ENCODE data around the gene NDFIP1.

The NDFIP1 gene

DNA sequence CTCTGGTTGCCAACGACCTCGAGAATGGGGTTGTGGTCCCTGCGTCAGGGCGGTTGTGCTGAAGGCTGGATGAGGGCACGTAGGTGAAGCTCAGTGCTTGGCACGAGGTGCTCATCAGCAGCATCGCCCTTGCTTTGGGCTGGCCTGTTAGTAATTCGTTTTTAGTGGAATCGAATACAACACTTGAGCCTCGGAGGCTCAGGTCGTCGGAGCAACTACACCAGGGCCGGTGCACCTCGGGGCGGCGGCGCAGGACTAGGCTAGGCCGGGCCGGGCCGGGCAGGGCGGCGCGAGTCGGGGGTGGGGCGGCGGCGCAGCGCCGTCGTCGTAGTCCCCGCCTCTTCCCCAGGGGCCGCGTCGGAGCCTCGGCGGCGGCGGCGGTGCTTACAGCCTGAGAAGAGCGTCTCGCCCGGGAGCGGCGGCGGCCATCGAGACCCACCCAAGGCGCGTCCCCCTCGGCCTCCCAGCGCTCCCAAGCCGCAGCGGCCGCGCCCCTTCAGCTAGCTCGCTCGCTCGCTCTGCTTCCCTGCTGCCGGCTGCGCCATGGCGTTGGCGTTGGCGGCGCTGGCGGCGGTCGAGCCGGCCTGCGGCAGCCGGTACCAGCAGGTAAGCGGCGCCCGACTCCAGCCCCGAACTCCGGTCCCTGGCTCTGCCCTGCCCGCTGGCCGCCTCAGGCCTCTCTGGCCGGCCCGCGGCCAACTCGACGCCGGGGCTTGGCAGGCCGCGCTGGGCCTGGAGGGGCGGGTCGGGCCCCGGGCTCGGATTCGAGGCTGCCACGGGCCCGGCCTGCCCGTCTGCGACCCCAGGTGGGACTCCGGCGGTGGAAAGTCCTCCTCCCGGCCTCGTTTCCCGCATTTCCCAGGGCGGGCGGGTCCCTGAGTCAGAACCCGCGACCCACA is at the start of gene NDFIP1:
Gene NDFIP1 (plus strand): TSS at position 348 of the 899 bp plus-strand sequence. CDS start 196 bp downstream, at position 544.
- peak within 1 kb of the TSS; percentile 96 for H3K9ac ChIP-seq (ENCODE audit: low read length)
- peak; percentile 93 for DNase-seq (ENCODE audit: low read depth)
- no peaks in the 10 kb centered on the region for H3K27me3 ChIP-seq (replicated peaks; ENCODE audit: control insufficient read depth, insufficient read depth, low read length)
- peaks cover 44% of the 10 kb centered on the region for H3K4me1 ChIP-seq (ENCODE audit: control insufficient read depth, insufficient read depth, low read length)
- no peaks in the 10 kb centered on the region for H3K9me3 ChIP-seq (ENCODE audit: control insufficient read depth, low read length)
- peak within 1 kb of the TSS; percentile 99 for H3K4me3 ChIP-seq (ENCODE audit: low read length)
- H3K36me3 ChIP-seq (ENCODE audit: control insufficient read depth, insufficient read depth, low read length, severe bottlenecking): no peaks in the 10 kb centered on the region

DNA sequence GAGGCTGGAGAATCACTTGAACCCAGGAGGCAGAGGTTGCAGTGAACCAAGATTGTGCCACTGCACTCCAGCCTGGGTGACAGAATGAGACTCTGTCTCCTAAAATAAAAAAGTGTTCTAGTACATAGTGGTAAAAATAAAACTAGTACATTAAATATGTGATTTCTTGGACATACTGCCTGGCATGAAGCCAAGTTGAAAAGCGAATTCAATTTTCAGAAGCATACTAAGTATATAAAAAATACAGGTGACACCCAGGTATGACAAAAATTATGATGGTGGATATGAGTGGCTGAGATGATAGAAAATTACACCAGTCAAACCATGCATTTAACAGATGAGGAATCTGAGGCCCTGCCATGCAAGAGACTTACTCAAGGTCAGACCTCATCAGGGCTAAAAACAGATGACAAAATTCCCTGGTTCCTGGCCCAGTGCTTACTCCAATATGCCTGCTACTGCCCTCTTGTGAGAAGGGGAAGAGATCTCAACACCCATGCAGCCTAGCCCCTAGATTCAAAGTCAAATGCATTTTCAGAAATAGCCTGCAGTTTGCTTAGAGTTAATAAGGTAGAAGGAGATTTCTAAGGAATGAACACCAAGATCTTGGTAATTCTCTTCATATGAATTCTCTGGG is 49.2 kb upstream of the NDFIP1 start:
- Histone ChIP-seq H3K4me1 (ENCODE audit: control insufficient read depth, insufficient read depth, low read length) (peaks cover 59% of the 10 kb centered on the region), H3K9ac (ENCODE audit: low read length) (no peak overlapping the region), H3K9me3 (ENCODE audit: control insufficient read depth, low read length) (no peaks in the 10 kb centered on the region), H3K36me3 (ENCODE audit: control insufficient read depth, insufficient read depth, low read length, severe bottlenecking) (no peaks in the 10 kb centered on the region), H3K27me3 (replicated peaks; ENCODE audit: control insufficient read depth, insufficient read depth, low read length) (no peaks in the 10 kb centered on the region), H3K4me3 (ENCODE audit: low read length) (no peak overlapping the region)
- no peak for DNase-seq (ENCODE audit: low read depth)

DNA sequence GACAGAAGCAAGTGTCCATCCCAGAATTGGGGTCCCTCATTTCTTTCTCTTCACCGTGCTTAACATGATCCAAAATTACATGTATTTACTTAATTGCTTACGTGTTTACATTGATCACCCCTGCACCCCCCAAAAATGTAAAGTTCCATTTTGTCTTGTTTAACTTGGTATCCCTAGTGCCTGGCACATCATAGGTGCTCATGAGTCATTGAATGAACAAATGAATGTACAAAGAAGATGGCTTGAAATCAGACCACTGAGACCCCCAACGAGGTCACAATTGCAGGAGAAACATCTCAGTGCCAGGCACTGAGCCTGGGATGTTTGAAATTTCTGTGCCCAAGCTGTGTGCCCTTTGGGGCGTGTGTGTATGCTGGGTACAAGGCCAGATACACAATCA is 45.2 kb upstream of the NDFIP1 start:
- Histone ChIP-seq H3K27me3 (replicated peaks; ENCODE audit: control insufficient read depth, insufficient read depth, low read length) (no peaks in the 10 kb centered on the region), H3K9me3 (ENCODE audit: control insufficient read depth, low read length) (no peaks in the 10 kb centered on the region), H3K4me1 (ENCODE audit: control insufficient read depth, insufficient read depth, low read length) (peaks cover 35% of the 10 kb centered on the region), H3K9ac (ENCODE audit: low read length) (peak overlapping the region; percentile 7), H3K36me3 (ENCODE audit: control insufficient read depth, insufficient read depth, low read length, severe bottlenecking) (no peaks in the 10 kb centered on the region), H3K4me3 (ENCODE audit: low read length) (peak overlapping the region; percentile 14)
- DNase-seq (ENCODE audit: low read depth): no peak

- no peaks in the 10 kb centered on the region for H3K9me3 ChIP-seq (ENCODE audit: control insufficient read depth, low read length)
- peak; percentile 29 for DNase-seq (ENCODE audit: low read depth)
- H3K4me1 ChIP-seq (ENCODE audit: control insufficient read depth, insufficient read depth, low read length): peaks cover 30% of the 10 kb centered on the region
- peak overlapping the region; percentile 14 for H3K4me3 ChIP-seq (ENCODE audit: low read length)
- no peaks in the 10 kb centered on the region for H3K27me3 ChIP-seq (replicated peaks; ENCODE audit: control insufficient read depth, insufficient read depth, low read length)
- H3K36me3 ChIP-seq (ENCODE audit: control insufficient read depth, insufficient read depth, low read length, severe bottlenecking): no peaks in the 10 kb centered on the region
- H3K9ac ChIP-seq (ENCODE audit: low read length): peak overlapping the region; percentile 18
Observed at GRCh38 chr5:142063878-142064331, 44.7 kb upstream of the NDFIP1 start.

DNA sequence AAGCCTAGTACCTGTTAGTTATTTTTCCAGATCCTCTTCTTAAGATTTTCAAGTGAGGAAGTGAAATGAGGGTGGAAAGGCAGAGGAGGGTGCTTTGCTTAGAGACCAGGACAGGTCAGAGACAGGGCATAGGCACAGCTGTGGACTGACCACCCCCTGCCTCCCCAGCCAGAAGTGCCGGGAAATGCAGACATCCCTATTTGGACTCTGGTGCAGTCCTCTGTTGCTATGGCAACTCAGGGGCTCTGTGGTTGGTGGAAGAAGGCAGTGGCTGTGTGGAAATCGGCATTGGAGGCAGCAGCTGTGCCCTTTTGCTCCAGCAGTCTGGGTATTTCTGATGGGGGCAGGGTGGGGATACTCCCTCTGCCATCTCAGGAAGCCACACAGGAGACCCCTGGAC is 43.3 kb upstream of the NDFIP1 start:
- Histone ChIP-seq H3K27me3 (replicated peaks; ENCODE audit: control insufficient read depth, insufficient read depth, low read length) (peaks cover 4% of the 10 kb centered on the region), H3K4me3 (ENCODE audit: low read length) (no peak overlapping the region), H3K9ac (ENCODE audit: low read length) (no peak overlapping the region), H3K36me3 (ENCODE audit: control insufficient read depth, insufficient read depth, low read length, severe bottlenecking) (no peaks in the 10 kb centered on the region), H3K9me3 (ENCODE audit: control insufficient read depth, low read length) (no peaks in the 10 kb centered on the region), H3K4me1 (ENCODE audit: control insufficient read depth, insufficient read depth, low read length) (peaks cover 19% of the 10 kb centered on the region)
- DNase-seq (ENCODE audit: low read depth): peak; percentile 23

GRCh38 chr5:142069606-142070399 is 38.8 kb upstream of the NDFIP1 start:
- no peak for DNase-seq (ENCODE audit: low read depth)
- no peaks in the 10 kb centered on the region for H3K9me3 ChIP-seq (ENCODE audit: control insufficient read depth, low read length)
- H3K4me1 ChIP-seq (ENCODE audit: control insufficient read depth, insufficient read depth, low read length): no peaks in the 10 kb centered on the region
- peaks cover 4% of the 10 kb centered on the region for H3K27me3 ChIP-seq (replicated peaks; ENCODE audit: control insufficient read depth, insufficient read depth, low read length)
- no peaks in the 10 kb centered on the region for H3K36me3 ChIP-seq (ENCODE audit: control insufficient read depth, insufficient read depth, low read length, severe bottlenecking)
- no peak overlapping the region for H3K9ac ChIP-seq (ENCODE audit: low read length)
- no peak overlapping the region for H3K4me3 ChIP-seq (ENCODE audit: low read length)

- no peaks in the 10 kb centered on the region for H3K4me1 ChIP-seq (ENCODE audit: control insufficient read depth, insufficient read depth, low read length)
- H3K9me3 ChIP-seq (ENCODE audit: control insufficient read depth, low read length): no peaks in the 10 kb centered on the region
- peaks cover 4% of the 10 kb centered on the region for H3K27me3 ChIP-seq (replicated peaks; ENCODE audit: control insufficient read depth, insufficient read depth, low read length)
- H3K9ac ChIP-seq (ENCODE audit: low read length): no peak overlapping the region
- no peaks in the 10 kb centered on the region for H3K36me3 ChIP-seq (ENCODE audit: control insufficient read depth, insufficient read depth, low read length, severe bottlenecking)
- H3K4me3 ChIP-seq (ENCODE audit: low read length): no peak overlapping the region
- DNase-seq (ENCODE audit: low read depth): no peak
Observed at GRCh38 chr5:142070734-142071133, 37.8 kb upstream of the NDFIP1 start.

DNA sequence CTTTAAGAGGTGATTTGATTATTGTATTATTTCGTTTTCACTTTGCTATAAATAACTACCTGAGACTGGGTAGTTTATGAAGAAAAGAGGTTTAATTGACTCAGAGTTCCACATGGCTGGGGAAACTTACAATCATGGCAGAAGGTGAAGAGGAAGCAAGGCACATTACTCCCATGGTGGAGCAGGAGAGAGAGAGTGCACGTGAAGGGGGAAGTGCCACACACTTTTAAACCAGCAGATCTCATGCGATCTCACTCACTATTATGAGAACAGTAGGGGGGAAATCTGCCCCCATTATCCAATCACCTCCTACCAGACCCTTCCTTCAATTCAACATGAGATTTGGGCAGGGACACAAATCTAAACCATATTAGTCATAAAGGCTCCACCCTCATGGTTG is 36.1 kb upstream of the NDFIP1 start:
- H3K27me3 ChIP-seq (replicated peaks; ENCODE audit: control insufficient read depth, insufficient read depth, low read length): peaks cover 4% of the 10 kb centered on the region
- H3K36me3 ChIP-seq (ENCODE audit: control insufficient read depth, insufficient read depth, low read length, severe bottlenecking): no peaks in the 10 kb centered on the region
- H3K9ac ChIP-seq (ENCODE audit: low read length): no peak overlapping the region
- H3K4me1 ChIP-seq (ENCODE audit: control insufficient read depth, insufficient read depth, low read length): no peaks in the 10 kb centered on the region
- H3K4me3 ChIP-seq (ENCODE audit: low read length): no peak overlapping the region
- H3K9me3 ChIP-seq (ENCODE audit: control insufficient read depth, low read length): no peaks in the 10 kb centered on the region
- DNase-seq (ENCODE audit: low read depth): no peak

DNA sequence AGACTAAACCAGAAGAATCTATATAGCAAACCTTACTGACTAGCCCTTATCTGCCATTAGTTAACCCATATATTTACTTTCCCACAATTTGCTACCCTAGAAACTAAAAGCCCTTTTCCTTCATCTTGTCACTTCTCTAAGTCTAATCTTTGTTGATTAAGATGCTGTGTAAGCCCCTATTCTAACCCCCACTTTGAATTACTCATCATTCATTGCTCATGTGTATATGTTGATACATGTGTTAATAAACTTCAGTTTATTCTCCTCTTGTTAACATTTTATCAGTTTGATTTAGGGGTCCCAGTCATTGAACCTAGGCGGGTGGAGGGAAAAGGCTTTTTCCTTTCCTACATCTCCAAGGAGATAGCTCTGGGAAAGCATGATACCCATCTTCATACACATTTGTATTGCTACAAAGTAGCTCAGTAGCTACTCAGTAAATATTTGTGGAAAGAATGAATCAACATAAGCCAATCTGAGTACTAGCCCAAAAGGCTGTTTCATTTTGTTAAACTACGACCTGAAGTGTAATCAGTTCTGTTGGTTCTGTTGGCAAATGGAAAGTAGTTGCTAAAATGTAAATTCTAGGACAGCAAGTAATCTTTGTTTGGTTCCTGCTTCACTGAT is 35.1 kb upstream of the NDFIP1 start:
- Histone ChIP-seq H3K9ac (ENCODE audit: low read length) (no peak overlapping the region), H3K4me1 (ENCODE audit: control insufficient read depth, insufficient read depth, low read length) (no peaks in the 10 kb centered on the region)

GRCh38 chr5:142074006-142074405 is 34.6 kb upstream of the NDFIP1 start:
- H3K27me3 ChIP-seq (replicated peaks; ENCODE audit: control insufficient read depth, insufficient read depth, low read length): peaks cover 4% of the 10 kb centered on the region

More for the DNA sequence above, 35.1 kb upstream of the NDFIP1 start:
- H3K36me3 ChIP-seq (ENCODE audit: control insufficient read depth, insufficient read depth, low read length, severe bottlenecking): no peaks in the 10 kb centered on the region
- DNase-seq (ENCODE audit: low read depth): no peak
- no peak overlapping the region for H3K4me3 ChIP-seq (ENCODE audit: low read length)
- H3K9me3 ChIP-seq (ENCODE audit: control insufficient read depth, low read length): no peaks in the 10 kb centered on the region
- peaks cover 4% of the 10 kb centered on the region for H3K27me3 ChIP-seq (replicated peaks; ENCODE audit: control insufficient read depth, insufficient read depth, low read length)

More at GRCh38 chr5:142074006-142074405, 34.6 kb upstream of the NDFIP1 start:
- no peak overlapping the region for H3K4me3 ChIP-seq (ENCODE audit: low read length)
- no peak for DNase-seq (ENCODE audit: low read depth)
- H3K9ac ChIP-seq (ENCODE audit: low read length): no peak overlapping the region
- H3K9me3 ChIP-seq (ENCODE audit: control insufficient read depth, low read length): no peaks in the 10 kb centered on the region
- H3K4me1 ChIP-seq (ENCODE audit: control insufficient read depth, insufficient read depth, low read length): no peaks in the 10 kb centered on the region
- no peaks in the 10 kb centered on the region for H3K36me3 ChIP-seq (ENCODE audit: control insufficient read depth, insufficient read depth, low read length, severe bottlenecking)

Measured in adipocyte (in vitro differentiated cells).